Raji (cell line): Measurements from ENCODE around the gene RUNX1.

Experiments used
- POLR2A ChIP-seq: IDR thresholded peaks from 2 replicates; pipeline ENCODE4 v1.6.1; 2011; ENCODE audit warnings: low read depth, low read length, control low read depth; ENCODE audit not compliant: insufficient read depth

The RUNX1 gene

GRCh38 chr21:34838956-34839820 is 209.9 kb downstream of the RUNX1 start:
- no peak for TF ChIP-seq POLR2A

- no peak for TF ChIP-seq POLR2A
Measured at GRCh38 chr21:34836933-34837505, 212.1 kb downstream of the RUNX1 start.

- no peak for TF ChIP-seq POLR2A
Measured at GRCh38 chr21:34836103-34836932, 212.8 kb downstream of the RUNX1 start.

GRCh38 chr21:34835526-34835925 is 213.6 kb downstream of the RUNX1 start:
- TF ChIP-seq POLR2A: no peak

GRCh38 chr21:34834852-34835501 is 214.1 kb downstream of the RUNX1 start:
- no peak for TF ChIP-seq POLR2A

GRCh38 chr21:34834290-34834689 is 214.8 kb downstream of the RUNX1 start:
- TF ChIP-seq POLR2A: no peak

GRCh38 chr21:34833465-34833864 is 215.6 kb downstream of the RUNX1 start:
- TF ChIP-seq POLR2A: no peak

GRCh38 chr21:34830386-34831170 is 218.5 kb downstream of the RUNX1 start:
- TF ChIP-seq POLR2A: no peak

GRCh38 chr21:34827445-34828235 is 221.5 kb downstream of the RUNX1 start:
- TF ChIP-seq POLR2A: no peak

GRCh38 chr21:34826836-34827235 is 222.3 kb downstream of the RUNX1 start:
- TF ChIP-seq POLR2A: no peak

- TF ChIP-seq POLR2A: no peak
Measured at GRCh38 chr21:34825948-34826548, 223.1 kb downstream of the RUNX1 start.

GRCh38 chr21:34825101-34825500 is 224.0 kb downstream of the RUNX1 start:
- TF ChIP-seq POLR2A: no peak

- no peak for TF ChIP-seq POLR2A
Measured at GRCh38 chr21:34824314-34824713, 224.8 kb downstream of the RUNX1 start.
